ENCODE data around the gene MRPS35.

DNA sequence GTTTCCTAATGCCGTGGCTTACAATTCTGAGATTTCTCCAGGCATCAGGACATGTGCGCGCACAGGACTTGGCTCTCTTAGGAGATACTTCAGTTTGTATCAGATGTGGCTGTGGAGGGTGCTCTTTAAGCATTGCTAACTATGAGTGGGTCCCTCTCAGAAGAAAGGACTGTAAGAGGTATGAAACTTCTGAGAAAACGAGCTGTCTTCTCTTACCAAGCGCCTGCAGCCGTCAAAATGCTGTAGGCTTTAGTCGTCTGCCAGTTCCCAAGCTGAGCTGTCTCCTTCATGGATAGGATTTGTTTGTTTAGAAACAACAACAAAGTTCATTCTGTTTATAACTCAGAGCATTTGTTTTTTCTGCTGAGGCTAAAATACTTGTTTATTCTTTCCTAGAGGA, 85.5 kb downstream of the MRPS35 start:
- TF ChIP-seq CTCF (IDR thresholded peaks at IDR 0.05; ENCODE audit: low read depth, low read length, poor library complexity, severe bottlenecking) (no peak), EZH2phosphoT487 (IDR thresholded peaks at IDR 0.05; ENCODE audit: borderline replicate concordance, low read length) (no peak)
